ENCODE measurements around the gene SEMA4G. TPM values are rescaled to one million over a fixed set of nuclear protein-coding genes. Genes with fewer than 3 reads are reported as not detected.

The SEMA4G gene
- total and polyA plus RNA-seq, 2 of the 13 experiments (the other 11 are each of a cell fraction or from before 2014, with no cell fraction given), result 46.2 to 207 TPM

DNA sequence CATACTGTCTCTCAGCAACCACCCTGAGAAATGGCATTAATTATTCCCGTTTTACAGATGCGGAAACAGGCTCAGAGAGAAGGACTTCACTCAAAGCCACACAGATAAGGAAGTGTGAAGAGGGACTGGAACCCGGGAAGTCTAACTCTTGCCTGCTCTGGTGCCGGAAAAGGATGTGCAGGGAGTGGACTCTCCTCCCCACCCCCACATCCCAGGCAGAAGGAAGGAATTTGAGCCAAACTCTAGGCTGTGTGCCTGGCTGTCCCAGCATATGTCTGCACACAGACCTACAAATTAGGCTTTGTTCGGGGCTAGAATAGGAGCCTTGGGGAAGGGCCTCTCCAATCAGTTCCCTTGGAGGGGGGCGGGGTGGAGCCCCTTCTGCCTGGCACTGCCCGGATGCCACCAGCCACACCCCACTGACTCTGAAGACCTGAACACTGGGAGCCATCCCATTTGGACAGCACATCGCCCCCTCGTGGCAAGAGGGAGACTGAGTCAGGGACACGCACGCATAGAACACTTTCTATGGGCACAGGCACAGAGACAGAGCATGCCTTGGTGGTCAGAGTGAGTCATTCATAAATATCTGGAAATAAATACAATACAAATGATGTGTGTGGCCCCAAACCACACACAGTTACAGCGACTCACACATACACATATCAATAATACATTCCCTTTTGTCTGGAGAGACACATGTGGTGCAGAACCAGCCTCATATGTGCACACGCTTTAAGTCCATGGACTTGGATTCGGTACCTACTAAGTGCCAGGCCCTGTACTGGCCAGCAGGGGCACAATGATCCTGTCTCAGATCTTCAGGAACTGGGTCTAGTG is 43.4 kb downstream of the SEMA4G start (continued):
- TF ChIP-seq MAF1 (CRISPR knock-in tag; IDR thresholded peaks at IDR 0.05; ENCODE audit: borderline replicate concordance) (no peak), KDM3A (CRISPR knock-in tag; IDR thresholded peaks at IDR 0.05; ENCODE audit: low read depth) (no peak), ELF1 (CRISPR knock-in tag; IDR thresholded peaks at IDR 0.05) (no peak), HCFC1 (IDR thresholded peaks at IDR 0.05; ENCODE audit: low read depth, low read length) (no peak), TBP (CRISPR knock-in tag; IDR thresholded peaks at IDR 0.05) (no peak), ZBTB37 (CRISPR knock-in tag; IDR thresholded peaks at IDR 0.05) (no peak), IRX3 (CRISPR knock-in tag; IDR thresholded peaks at IDR 0.05; ENCODE audit: borderline replicate concordance, low read depth) (no peak), ZBTB38 (CRISPR knock-in tag; IDR thresholded peaks at IDR 0.05) (no peak), ZBTB44 (CRISPR knock-in tag; IDR thresholded peaks at IDR 0.05) (no peak), ZNF550 (CRISPR knock-in tag; IDR thresholded peaks at IDR 0.05; ENCODE audit: borderline replicate concordance) (no peak), ZNF205 (CRISPR knock-in tag; IDR thresholded peaks at IDR 0.05) (no peak), GFI1 (CRISPR knock-in tag; IDR thresholded peaks at IDR 0.05; ENCODE audit: borderline replicate concordance) (peak; percentile 76; the same call in 1 of the 2 replicates), ZNF878 (CRISPR knock-in tag; IDR thresholded peaks at IDR 0.05) (no peak), ZNF224 (CRISPR knock-in tag; IDR thresholded peaks at IDR 0.05) (no peak), ZSCAN31 (CRISPR knock-in tag; IDR thresholded peaks at IDR 0.05; ENCODE audit: low read depth) (peak; percentile 10; the same call in 1 of the 2 replicates), ARNTL (CRISPR knock-in tag; IDR thresholded peaks at IDR 0.05) (0 out of 2 replicates have a peak, but pooled peaks have one; percentile 40), KAT8 (CRISPR knock-in tag; IDR thresholded peaks at IDR 0.05) (peak; percentile 27; the same call in 1 of the 2 replicates)
- TF ChIP-seq, protein P1, sequence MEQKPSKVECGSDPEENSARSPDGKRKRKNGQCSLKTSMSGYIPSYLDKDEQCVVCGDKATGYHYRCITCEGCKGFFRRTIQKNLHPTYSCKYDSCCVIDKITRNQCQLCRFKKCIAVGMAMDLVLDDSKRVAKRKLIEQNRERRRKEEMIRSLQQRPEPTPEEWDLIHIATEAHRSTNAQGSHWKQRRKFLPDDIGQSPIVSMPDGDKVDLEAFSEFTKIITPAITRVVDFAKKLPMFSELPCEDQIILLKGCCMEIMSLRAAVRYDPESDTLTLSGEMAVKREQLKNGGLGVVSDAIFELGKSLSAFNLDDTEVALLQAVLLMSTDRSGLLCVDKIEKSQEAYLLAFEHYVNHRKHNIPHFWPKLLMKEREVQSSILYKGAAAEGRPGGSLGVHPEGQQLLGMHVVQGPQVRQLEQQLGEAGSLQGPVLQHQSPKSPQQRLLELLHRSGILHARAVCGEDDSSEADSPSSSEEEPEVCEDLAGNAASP (CRISPR knock-in tag; IDR thresholded peaks at IDR 0.05; ENCODE audit: borderline replicate concordance), result peak; percentile 28; the same call in 1 of the 2 replicates
- TF ChIP-seq, protein P2, sequence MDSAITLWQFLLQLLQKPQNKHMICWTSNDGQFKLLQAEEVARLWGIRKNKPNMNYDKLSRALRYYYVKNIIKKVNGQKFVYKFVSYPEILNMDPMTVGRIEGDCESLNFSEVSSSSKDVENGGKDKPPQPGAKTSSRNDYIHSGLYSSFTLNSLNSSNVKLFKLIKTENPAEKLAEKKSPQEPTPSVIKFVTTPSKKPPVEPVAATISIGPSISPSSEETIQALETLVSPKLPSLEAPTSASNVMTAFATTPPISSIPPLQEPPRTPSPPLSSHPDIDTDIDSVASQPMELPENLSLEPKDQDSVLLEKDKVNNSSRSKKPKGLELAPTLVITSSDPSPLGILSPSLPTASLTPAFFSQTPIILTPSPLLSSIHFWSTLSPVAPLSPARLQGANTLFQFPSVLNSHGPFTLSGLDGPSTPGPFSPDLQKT (CRISPR knock-in tag; IDR thresholded peaks at IDR 0.05; ENCODE audit: borderline replicate concordance), result no peak
- TF ChIP-seq, protein P3, sequence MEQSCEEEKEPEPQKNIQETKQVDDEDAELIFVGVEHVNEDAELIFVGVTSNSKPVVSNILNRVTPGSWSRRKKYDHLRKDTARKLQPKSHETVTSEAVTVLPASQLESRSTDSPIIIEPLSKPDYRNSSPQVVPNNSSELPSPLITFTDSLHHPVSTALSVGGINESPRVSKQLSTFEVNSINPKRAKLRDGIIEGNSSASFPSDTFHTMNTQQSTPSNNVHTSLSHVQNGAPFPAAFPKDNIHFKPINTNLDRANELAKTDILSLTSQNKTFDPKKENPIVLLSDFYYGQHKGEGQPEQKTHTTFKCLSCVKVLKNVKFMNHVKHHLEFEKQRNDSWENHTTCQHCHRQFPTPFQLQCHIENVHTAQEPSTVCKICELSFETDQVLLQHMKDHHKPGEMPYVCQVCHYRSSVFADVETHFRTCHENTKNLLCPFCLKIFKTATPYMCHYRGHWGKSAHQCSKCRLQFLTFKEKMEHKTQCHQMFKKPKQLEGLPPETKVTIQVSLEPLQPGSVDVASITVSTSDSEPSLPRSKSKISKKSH (CRISPR knock-in tag; IDR thresholded peaks at IDR 0.05; ENCODE audit: borderline replicate concordance), result no peak
- TF ChIP-seq, protein P4, sequence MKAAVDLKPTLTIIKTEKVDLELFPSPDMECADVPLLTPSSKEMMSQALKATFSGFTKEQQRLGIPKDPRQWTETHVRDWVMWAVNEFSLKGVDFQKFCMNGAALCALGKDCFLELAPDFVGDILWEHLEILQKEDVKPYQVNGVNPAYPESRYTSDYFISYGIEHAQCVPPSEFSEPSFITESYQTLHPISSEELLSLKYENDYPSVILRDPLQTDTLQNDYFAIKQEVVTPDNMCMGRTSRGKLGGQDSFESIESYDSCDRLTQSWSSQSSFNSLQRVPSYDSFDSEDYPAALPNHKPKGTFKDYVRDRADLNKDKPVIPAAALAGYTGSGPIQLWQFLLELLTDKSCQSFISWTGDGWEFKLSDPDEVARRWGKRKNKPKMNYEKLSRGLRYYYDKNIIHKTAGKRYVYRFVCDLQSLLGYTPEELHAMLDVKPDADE (CRISPR knock-in tag; IDR thresholded peaks at IDR 0.05), result no peak
